ENCODE measurements around the gene GJB4.
"Not testable (repeated sequence)": the region's sequence is repeated elsewhere in the genome, so short reads cannot be mapped to it uniquely, and the experiment has no call there.

GJB4 gene

DNA sequence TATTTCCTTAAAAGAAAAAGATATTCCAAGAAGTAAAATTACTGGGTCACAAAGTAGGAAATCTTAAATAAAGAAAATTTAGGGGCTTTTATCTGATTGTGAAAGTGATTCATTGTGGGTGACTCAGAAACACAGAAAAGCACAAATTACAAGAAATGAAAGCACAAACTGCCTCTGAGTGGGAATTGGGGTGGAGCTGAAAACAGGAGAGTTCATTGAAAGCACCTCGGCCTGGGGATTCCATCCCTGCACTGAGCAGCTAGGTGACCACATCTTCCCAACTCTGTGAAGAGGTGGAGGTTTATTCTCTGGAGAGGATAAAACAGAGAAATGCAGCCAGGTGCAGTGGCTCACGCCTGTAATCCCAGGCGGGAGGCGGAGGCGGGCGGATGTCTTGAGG is 40.7 kb downstream of the GJB4 start:
- no peak for DNase-seq (ENCODE audit: low read depth in 2 of 2)

DNA sequence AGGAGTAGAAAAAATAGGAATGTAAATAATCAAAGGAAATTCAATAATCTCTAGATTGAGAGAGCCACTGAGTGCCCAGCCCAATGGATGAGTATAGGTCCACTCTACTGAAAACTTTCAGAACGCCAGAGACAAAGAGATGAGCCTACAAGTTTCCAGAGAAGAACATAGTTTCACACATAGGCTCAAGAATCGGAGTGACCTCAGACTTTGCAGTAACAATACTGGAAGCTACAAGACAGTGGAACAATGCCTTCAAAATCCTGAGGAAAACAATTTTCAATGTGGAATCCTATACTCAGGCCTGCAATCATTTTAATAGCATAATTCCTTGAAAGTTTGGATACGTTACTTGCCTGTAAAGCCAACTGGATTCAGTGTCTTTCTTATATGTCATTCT is 44.2 kb downstream of the GJB4 start:
- DNase-seq (ENCODE audit: low read depth in 2 of 2), result no peak

DNA sequence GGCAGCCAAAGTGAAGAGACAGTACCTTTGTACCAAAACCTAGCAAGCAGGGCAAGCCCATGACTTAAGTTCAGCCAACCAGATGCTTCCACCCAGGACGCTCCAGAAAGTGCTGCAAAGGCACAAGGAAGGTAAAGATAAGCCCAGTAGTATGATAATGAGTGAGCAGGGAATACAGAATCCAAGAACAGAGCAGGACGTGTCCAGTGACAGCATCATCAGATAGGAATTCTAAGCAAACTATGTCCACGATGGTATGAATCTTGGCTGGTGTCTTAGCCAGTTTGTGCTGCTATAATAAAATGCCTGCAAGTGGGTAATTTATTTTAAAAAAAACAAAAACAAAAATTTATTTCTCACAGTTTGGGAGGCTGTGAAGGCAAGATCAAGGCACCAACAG is 46.9 kb downstream of the GJB4 start:
- DNase-seq (ENCODE audit: low read depth in 2 of 2), result no peak

DNA sequence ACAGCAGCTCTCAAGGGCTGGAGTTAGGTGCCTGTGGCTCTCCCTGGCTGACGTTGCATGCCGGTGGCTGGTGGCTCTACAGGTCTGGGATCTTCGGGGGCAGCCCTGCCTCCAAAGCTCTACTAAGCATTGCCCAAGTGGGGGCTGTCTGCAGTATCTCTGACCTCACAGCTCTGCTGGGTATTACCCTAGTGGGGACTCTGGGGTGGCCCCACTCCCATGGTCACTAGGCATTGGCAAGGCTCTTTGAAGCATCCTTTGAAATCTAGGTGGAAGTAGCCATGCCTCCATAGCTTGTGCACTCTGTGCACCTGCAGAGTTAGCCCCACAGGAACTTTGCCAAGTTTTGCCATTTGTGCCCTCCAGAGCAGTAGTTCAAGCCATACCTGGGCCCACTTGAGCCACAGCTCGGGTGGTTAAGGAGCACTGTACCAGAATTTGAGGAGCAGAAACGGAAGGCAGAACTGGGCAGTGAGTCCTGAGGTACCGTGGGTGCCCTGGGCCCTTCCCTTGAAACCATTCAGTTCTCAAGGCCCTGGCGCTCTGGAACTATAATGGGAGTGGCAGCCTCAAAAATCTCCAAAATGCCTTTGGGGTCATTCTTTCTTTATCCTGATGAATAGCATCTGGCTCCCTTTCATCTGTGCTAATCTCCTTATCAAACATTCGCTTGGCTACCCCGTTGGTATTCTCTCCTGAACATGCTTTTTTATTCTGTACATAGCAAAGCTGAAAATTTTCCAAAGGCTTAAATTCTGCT is 48.7 kb downstream of the GJB4 start:
- DNase-seq (ENCODE audit: low read depth in 2 of 2), result no peak

- DNase-seq (ENCODE audit: low read depth in 2 of 2), result not testable (repeated sequence)
Observed at GRCh38 chr1:34810781-34811180, 51.2 kb downstream of the GJB4 start.

Measured in fibroblast of skin of left quadriceps (primary cell).